Liver (tissue), 9 donors: Measurements from ENCODE around the gene GDPD5. TPM values are rescaled to one million over a fixed set of nuclear protein-coding genes. Genes with fewer than 3 reads are reported as not detected.

Experiments used
- DNase-seq: peaks from one replicate; pipeline ENCODE4 v3.0.0-alpha.2; 2017; ENCODE audit warnings: low spot score
- H3K27ac ChIP-seq, 2 donors: one replicate each; pipeline ENCODE4 v1.7.0; 2013; ENCODE audit warnings: inconsistent platforms in 2 of 2, low read length in 2 of 2, control low read depth in 1 of 2, low read depth in 1 of 2, mild to moderate bottlenecking in 1 of 2
- H3K27me3 ChIP-seq, 4 donors: one replicate each; pipeline versions ENCODE4 v1.6.1 to v1.7.0; 2013; ENCODE audit warnings: low read length in 3 of 4, inconsistent platforms in 1 of 4, mild to moderate bottlenecking in 1 of 4, moderate library complexity in 1 of 4; ENCODE audit not compliant: control insufficient read depth in 4 of 4, insufficient read depth in 4 of 4
- H3K36me3 ChIP-seq, 4 donors: one replicate each; pipeline versions ENCODE4 v1.6.1 to v1.7.0; 2013; ENCODE audit warnings: low read length in 3 of 4, mild to moderate bottlenecking in 3 of 4, low read depth in 1 of 4, moderate library complexity in 1 of 4; ENCODE audit not compliant: control insufficient read depth in 4 of 4, insufficient read depth in 3 of 4
- H3K4me1 ChIP-seq, 4 donors: one replicate each; pipeline versions ENCODE4 v1.6.1 to v1.7.0; 2013; ENCODE audit warnings: low read length in 3 of 4, mild to moderate bottlenecking in 3 of 4, moderate library complexity in 1 of 4; ENCODE audit not compliant: control insufficient read depth in 4 of 4, insufficient read depth in 4 of 4
- H3K4me3 ChIP-seq, 3 donors: one replicate each; pipeline versions ENCODE4 v1.6.1 to v1.7.0; 2013; ENCODE audit warnings: low read length in 3 of 3, control low read depth in 1 of 3, low read depth in 1 of 3, mild to moderate bottlenecking in 1 of 3
- H3K9ac ChIP-seq, 2 donors: one replicate each; pipeline ENCODE4 v1.7.0; 2013; ENCODE audit warnings: low read length in 2 of 2, mild to moderate bottlenecking in 2 of 2, moderate library complexity in 2 of 2, control low read depth in 1 of 2, low read depth in 1 of 2
- H3K9me3 ChIP-seq, 4 donors: one replicate each; pipeline versions ENCODE4 v1.6.1 to v1.7.0; 2013; ENCODE audit warnings: low read length in 3 of 4; ENCODE audit not compliant: control insufficient read depth in 4 of 4
- EGR1 ChIP-seq, 2 donors: IDR thresholded peaks; 2 replicates each; pipeline ENCODE4 v1.6.1; 2016 to 2018; ENCODE audit warnings: antibody characterized with exemption in 2 of 2, low read depth in 2 of 2
- HNF4G ChIP-seq: IDR thresholded peaks from 2 replicates; pipeline ENCODE4 v1.6.1; 2016; ENCODE audit warnings: antibody characterized with exemption
- JUND ChIP-seq, 2 donors: IDR thresholded peaks; 2 replicates each; pipeline ENCODE4 v1.6.1; 2016; ENCODE audit warnings: antibody characterized with exemption in 2 of 2
- MAX ChIP-seq: IDR thresholded peaks from 2 replicates; pipeline ENCODE4 v1.6.1; 2016; ENCODE audit warnings: antibody characterized with exemption
- NR2F2 ChIP-seq: IDR thresholded peaks from 2 replicates; pipeline ENCODE4 v1.6.1; 2016; ENCODE audit warnings: antibody characterized with exemption
- RAD21 ChIP-seq, 2 donors: IDR thresholded peaks; 2 replicates each; pipeline ENCODE4 v1.6.1; 2016; ENCODE audit warnings: antibody characterized with exemption in 2 of 2, mild to moderate bottlenecking in 2 of 2
- REST ChIP-seq: IDR thresholded peaks from 2 replicates; pipeline ENCODE4 v1.6.1; 2016; ENCODE audit warnings: antibody characterized with exemption, mild to moderate bottlenecking
- RXRA ChIP-seq, 2 donors: IDR thresholded peaks; 2 replicates each; pipeline ENCODE4 v1.6.1; 2017 to 2018; ENCODE audit warnings: antibody characterized with exemption in 2 of 2, mild to moderate bottlenecking in 1 of 2
- SP1 ChIP-seq: IDR thresholded peaks from 2 replicates; pipeline ENCODE4 v1.6.1; 2018; ENCODE audit warnings: antibody characterized with exemption, mild to moderate bottlenecking
- ZBTB33 ChIP-seq: IDR thresholded peaks from 2 replicates; pipeline ENCODE4 v1.6.1; 2016; ENCODE audit warnings: antibody characterized with exemption
- WGBS: extraction: QIAGEN DNeasy Blood & Tissue Kit; methylation state at CpG from one replicate; pipeline ENCODE4 v1.1.7; 2013; 5-methylcytosine and 5-hydroxymethylcytosine counted together
- polyA plus RNA-seq, 2 donors: library from polyadenylated mRNA; stranded (reverse) in 1 of 2; unstranded in 1 of 2; fragments of 200-250 nt in 1 of 2; fragments of >200 nt in 1 of 2; fragmentation: Nextera tagmentation in 1 of 2; extraction: Ambion mirVana in 1 of 2; gene quantifications; one replicate each; pipeline versions ENCODE4 v1.2.1 to v1.2.3, GENCODE V29; 2013 to 2015
- total RNA-seq, 2 donors: library from RNA; depleted of rRNA; stranded (reverse); fragments of >200 nt; gene quantifications; one replicate each; pipeline ENCODE4 v1.2.3, GENCODE V29; 2014
- TF ChIP-seq, protein P1 (sequence below): fragments of 150-350 bp; IDR thresholded peaks from 2 replicates; pipeline ENCODE4 v1.5.1; 2017; ENCODE audit warnings: improper control_type of control experiment, low read depth, low read length; ENCODE audit not compliant: missing input control
- TF ChIP-seq, protein P2 (sequence below): IDR thresholded peaks from 2 replicates; pipeline ENCODE4 v1.6.1; 2016; ENCODE audit warnings: antibody characterized with exemption
- donor health status: healthy.
- donor health status: healthy.
- donor health status: healthy.
- donor health status: healthy.
- donor health status: healthy.

GDPD5 gene
- total and polyA plus RNA-seq, 4 donors: 3.0 to 22.8 (median 4.2) TPM

GRCh38 chr11:75490221-75491181 lies 35.2 kb downstream of the GDPD5 start:
- H3K36me3 ChIP-seq: no peaks in the 10 kb centered on the region
- H3K9me3 ChIP-seq: no peaks in the 10 kb centered on the region
- H3K27me3 ChIP-seq: no peaks in the 10 kb centered on the region
- TF ChIP-seq, protein P1, sequence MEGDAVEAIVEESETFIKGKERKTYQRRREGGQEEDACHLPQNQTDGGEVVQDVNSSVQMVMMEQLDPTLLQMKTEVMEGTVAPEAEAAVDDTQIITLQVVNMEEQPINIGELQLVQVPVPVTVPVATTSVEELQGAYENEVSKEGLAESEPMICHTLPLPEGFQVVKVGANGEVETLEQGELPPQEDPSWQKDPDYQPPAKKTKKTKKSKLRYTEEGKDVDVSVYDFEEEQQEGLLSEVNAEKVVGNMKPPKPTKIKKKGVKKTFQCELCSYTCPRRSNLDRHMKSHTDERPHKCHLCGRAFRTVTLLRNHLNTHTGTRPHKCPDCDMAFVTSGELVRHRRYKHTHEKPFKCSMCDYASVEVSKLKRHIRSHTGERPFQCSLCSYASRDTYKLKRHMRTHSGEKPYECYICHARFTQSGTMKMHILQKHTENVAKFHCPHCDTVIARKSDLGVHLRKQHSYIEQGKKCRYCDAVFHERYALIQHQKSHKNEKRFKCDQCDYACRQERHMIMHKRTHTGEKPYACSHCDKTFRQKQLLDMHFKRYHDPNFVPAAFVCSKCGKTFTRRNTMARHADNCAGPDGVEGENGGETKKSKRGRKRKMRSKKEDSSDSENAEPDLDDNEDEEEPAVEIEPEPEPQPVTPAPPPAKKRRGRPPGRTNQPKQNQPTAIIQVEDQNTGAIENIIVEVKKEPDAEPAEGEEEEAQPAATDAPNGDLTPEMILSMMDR: no peak
- TF ChIP-seq EGR1 (IDR thresholded peaks at IDR 0.05; ENCODE audit: low read depth in 2 of 2): no peak
- H3K4me3 ChIP-seq: no peak overlapping the region
- no peaks in the 10 kb centered on the region for H3K4me1 ChIP-seq
- no peak for DNase-seq
- H3K9ac ChIP-seq: no peak overlapping the region
- 86% methylated on average over 13 of the region's 13 CpGs for WGBS
- H3K27ac ChIP-seq: no peak overlapping the region

GRCh38 chr11:75487365-75487764 lies 38.4 kb downstream of the GDPD5 start:
- Histone ChIP-seq H3K9me3 (no peaks in the 10 kb centered on the region), H3K36me3 (no peaks in the 10 kb centered on the region), H3K9ac (no peak overlapping the region), H3K4me1 (peaks cover 2 to 17% (median 12%) of the 10 kb centered on the region in 4 donors), H3K27ac (no peak overlapping the region), H3K27me3 (no peaks in the 10 kb centered on the region), H3K4me3 (no peak overlapping the region)
- TF ChIP-seq, protein P2, sequence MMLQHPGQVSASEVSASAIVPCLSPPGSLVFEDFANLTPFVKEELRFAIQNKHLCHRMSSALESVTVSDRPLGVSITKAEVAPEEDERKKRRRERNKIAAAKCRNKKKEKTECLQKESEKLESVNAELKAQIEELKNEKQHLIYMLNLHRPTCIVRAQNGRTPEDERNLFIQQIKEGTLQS: no peak
- no peak for TF ChIP-seq SP1
- no peak for TF ChIP-seq NR2F2
- no peak for TF ChIP-seq RAD21 (IDR thresholded peaks at IDR 0.05)
- TF ChIP-seq MAX: no peak
- TF ChIP-seq JUND (IDR thresholded peaks at IDR 0.05): no peak
- no peak for TF ChIP-seq REST
- no peak for TF ChIP-seq RXRA (IDR thresholded peaks at IDR 0.05)
- TF ChIP-seq ZBTB33: no peak
- TF ChIP-seq HNF4G: no peak
- DNase-seq: no peak
- WGBS: 79% methylated on average over 4 of the region's 4 CpGs
